SU-DHL-6 (cell line): ENCODE results near the gene KRTAP19-8.

Source experiments
- H2AFZ ChIP-seq: fragments of 200-600 bp; sonication (generic); 2 replicates; pipeline ENCODE4 v1.6.1; 2014; ENCODE audit warnings: low read depth, mild to moderate bottlenecking, moderate library complexity, mixed read lengths, antibody characterized with exemption, low read length; ENCODE audit not compliant: severe bottlenecking
- H3F3A ChIP-seq: fragments of 200-600 bp; shearing (Covaris generic); 2 replicates; pipeline ENCODE4 v1.6.0; 2016; ENCODE audit warnings: antibody characterized with exemption, mild to moderate bottlenecking; ENCODE audit not compliant: insufficient read depth
- H3K27ac ChIP-seq: fragments of 200-600 bp; sonication (generic); 2 replicates; pipeline ENCODE4 v1.5.1; 2016; ENCODE audit warnings: low read depth, mild to moderate bottlenecking, low read length, moderate library complexity, mixed read lengths
- H3K27me3 ChIP-seq: fragments of 200-600 bp; sonication (generic), shearing (Covaris generic); 2 replicates; pipeline ENCODE4 v1.6.0; 2014; ENCODE audit warnings: mild to moderate bottlenecking, low read length
- H3K36me3 ChIP-seq: fragments of 200-600 bp; sonication (generic); 2 replicates; pipeline ENCODE4 v1.6.1; 2014; ENCODE audit warnings: mild to moderate bottlenecking, low read length, mixed read lengths
- H3K4me2 ChIP-seq: fragments of 300-600, 200-600 bp; shearing (Covaris generic), sonication (generic); 2 replicates; pipeline ENCODE4 v1.6.0; 2014; ENCODE audit warnings: low read length, low read depth, mild to moderate bottlenecking; ENCODE audit not compliant: poor library complexity, severe bottlenecking
- H3K4me3 ChIP-seq: fragments of 200-600 bp; sonication (generic); 2 replicates; pipeline ENCODE4 v1.5.1; 2014; ENCODE audit warnings: antibody characterized with exemption, low read length, mild to moderate bottlenecking, mixed read lengths; ENCODE audit not compliant: insufficient read depth, poor library complexity, severe bottlenecking
- H3K79me2 ChIP-seq: fragments of 200-600 bp; sonication (generic); 2 replicates; pipeline ENCODE4 v1.6.1; 2014; ENCODE audit warnings: mild to moderate bottlenecking, low read length, moderate library complexity; ENCODE audit not compliant: insufficient read depth
- H3K9ac ChIP-seq: fragments of 200-600 bp; sonication (generic); 2 replicates; pipeline ENCODE4 v1.7.0; 2014; ENCODE audit warnings: mild to moderate bottlenecking, low read length
- H3K9me2 ChIP-seq: fragments of 200-600 bp; sonication (generic); replicated peaks from 2 replicates; pipeline ENCODE4 v1.6.1; 2014; ENCODE audit warnings: low read length; ENCODE audit not compliant: insufficient read depth
- H3K9me3 ChIP-seq: fragments of 200-600 bp; sonication (generic); 2 replicates; pipeline ENCODE4 v1.6.1; 2014; ENCODE audit warnings: low read length, mixed read lengths; ENCODE audit not compliant: insufficient read depth
- H4K20me1 ChIP-seq: fragments of 200-600 bp; sonication (generic); 2 replicates; pipeline ENCODE4 v1.6.1; 2014; ENCODE audit warnings: low read depth, mild to moderate bottlenecking, antibody characterized with exemption, low read length, moderate library complexity, mixed read lengths
- CTCF ChIP-seq: fragments of 200-600 bp; sonication (generic); IDR thresholded peaks from one replicate; pipeline ENCODE4 v1.5.1; 2017; ENCODE audit warnings: antibody characterized with exemption, mild to moderate bottlenecking, low read length, moderate library complexity; ENCODE audit not compliant: insufficient read depth, poor library complexity, severe bottlenecking
- EZH2phosphoT487 ChIP-seq: fragments of 200-600 bp; sonication (generic), shearing (Covaris generic); conservative IDR thresholded peaks from 2 replicates; pipeline ENCODE4 v1.6.1; 2018; ENCODE audit warnings: mild to moderate bottlenecking, antibody characterized with exemption, low read length, moderate library complexity, mixed read lengths

Gene KRTAP19-8

GRCh38 chr21:31005019-31005418 lies 33.3 kb downstream of the KRTAP19-8 start:
- no peak overlapping the region for H2AFZ ChIP-seq
- H3K36me3 ChIP-seq = no peaks in the 10 kb centered on the region
- H3K9me3 ChIP-seq = no peaks in the 10 kb centered on the region
- H3K27me3 ChIP-seq = no peaks in the 10 kb centered on the region
- H4K20me1 ChIP-seq = no peaks in the 10 kb centered on the region
- H3K79me2 ChIP-seq = no peaks in the 10 kb centered on the region
- no peak overlapping the region for H3K27ac ChIP-seq
- no peak overlapping the region for H3K9ac ChIP-seq
- no peak for TF ChIP-seq CTCF
- TF ChIP-seq EZH2phosphoT487 = no peak
- H3K4me2 ChIP-seq = no peak overlapping the region
- H3F3A ChIP-seq = no peaks in the 10 kb centered on the region
- H3K4me3 ChIP-seq = no peak overlapping the region
- no peaks in the 10 kb centered on the region for H3K9me2 ChIP-seq

GRCh38 chr21:31003471-31003870 lies 34.8 kb downstream of the KRTAP19-8 start:
- H3K27ac ChIP-seq = no peak overlapping the region
- H3K9me3 ChIP-seq = no peaks in the 10 kb centered on the region
- H2AFZ ChIP-seq = no peak overlapping the region
- H3K4me2 ChIP-seq = no peak overlapping the region
- no peaks in the 10 kb centered on the region for H3K79me2 ChIP-seq
- H4K20me1 ChIP-seq = no peaks in the 10 kb centered on the region
- no peaks in the 10 kb centered on the region for H3F3A ChIP-seq
- H3K27me3 ChIP-seq = no peaks in the 10 kb centered on the region
- H3K4me3 ChIP-seq = no peak overlapping the region
- TF ChIP-seq CTCF (no peak), EZH2phosphoT487 (no peak)
- H3K36me3 ChIP-seq = no peaks in the 10 kb centered on the region
- no peaks in the 10 kb centered on the region for H3K9me2 ChIP-seq
- H3K9ac ChIP-seq = no peak overlapping the region

- Histone ChIP-seq H3K27ac (no peak overlapping the region), H3K9ac (no peak overlapping the region), H3K79me2 (no peaks in the 10 kb centered on the region), H3K4me3 (no peak overlapping the region), H2AFZ (no peak overlapping the region), H3K27me3 (no peaks in the 10 kb centered on the region), H3F3A (no peaks in the 10 kb centered on the region), H3K9me3 (no peaks in the 10 kb centered on the region), H3K4me2 (no peak overlapping the region), H3K36me3 (no peaks in the 10 kb centered on the region), H3K9me2 (no peaks in the 10 kb centered on the region), H4K20me1 (no peaks in the 10 kb centered on the region)
- TF ChIP-seq CTCF (no peak), EZH2phosphoT487 (no peak)
Measured at GRCh38 chr21:30997541-30997940, 40.7 kb downstream of the KRTAP19-8 start.

- Histone ChIP-seq H3K4me3 (no peak overlapping the region), H3K9me2 (no peaks in the 10 kb centered on the region), H3K27me3 (no peaks in the 10 kb centered on the region), H3K9me3 (no peaks in the 10 kb centered on the region), H3K36me3 (no peaks in the 10 kb centered on the region), H3K27ac (no peak overlapping the region), H3K79me2 (no peaks in the 10 kb centered on the region), H4K20me1 (no peaks in the 10 kb centered on the region), H2AFZ (no peak overlapping the region), H3K4me2 (no peak overlapping the region), H3F3A (no peaks in the 10 kb centered on the region), H3K9ac (no peak overlapping the region)
- TF ChIP-seq CTCF (no peak), EZH2phosphoT487 (no peak)
Measured at GRCh38 chr21:30996728-30997127, 41.5 kb downstream of the KRTAP19-8 start.
